ENCODE data around the gene ZPR1. TPM values are rescaled to one million over a fixed set of nuclear protein-coding genes. Genes with fewer than 3 reads are reported as not detected.
A peak's percentile ranks its signal among the peaks of the same experiment; 100 is the strongest.

The ZPR1 gene
- total and polyA plus RNA-seq, 2 experiments from 2014 or later = 30.8 to 76.8 TPM

DNA sequence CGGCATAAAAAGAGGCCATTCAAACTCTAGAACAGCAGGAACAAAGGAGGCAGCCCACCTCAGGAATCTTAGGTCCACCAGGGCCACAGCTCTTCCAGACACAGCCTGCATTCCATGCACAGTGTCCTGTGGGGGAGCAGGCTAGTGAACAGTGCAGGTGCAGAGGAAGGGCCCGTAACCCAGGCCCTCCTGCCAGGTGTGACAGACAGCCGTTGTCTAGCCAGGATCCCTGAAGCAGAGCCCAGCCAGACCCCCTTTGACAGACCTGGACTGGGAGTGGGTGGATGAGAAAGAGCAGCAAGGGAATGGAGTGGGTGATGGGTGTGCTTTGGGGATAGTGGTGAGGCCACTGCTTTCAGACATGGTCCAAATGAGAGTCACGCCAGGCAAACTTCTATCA is 1.2 kb upstream of the ZPR1 start:
- Histone ChIP-seq H2AFZ (no peak overlapping the region), H3K9ac (no peak overlapping the region), H4K20me1 (ENCODE audit: insufficient read depth) (no peaks in the 10 kb centered on the region), H3K4me2 (ENCODE audit: unreplicated experiment) (no peak overlapping the region), H3K27ac (no peak overlapping the region), H3K27me3 (replicated peaks; ENCODE audit: insufficient read depth) (no peaks in the 10 kb centered on the region), H3K9me2 (ENCODE audit: insufficient read depth) (no peaks in the 10 kb centered on the region), H3K4me3 (no peak overlapping the region), H3K36me3 (ENCODE audit: low read depth) (peaks cover 21% of the 10 kb centered on the region), H3K9me3 (ENCODE audit: low read depth) (no peaks in the 10 kb centered on the region), H3F3A (ENCODE audit: insufficient read depth) (peaks cover 20% of the 10 kb centered on the region), H3K4me1 (ENCODE audit: insufficient read depth) (peaks cover 33% of the 10 kb centered on the region), H3K79me2 (ENCODE audit: insufficient read depth) (peaks cover 33% of the 10 kb centered on the region)
- WGBS, 2 experiments (ENCODE audit: low coverage in 1 of 2, low lambda C conversion rate in 2 of 2, missing lambda C conversion rate in 2 of 2) = 84 to 86% methylated on average over 4 of the region's 4 CpGs
- TF ChIP-seq EZH2 (IDR thresholded peaks at IDR 0.05; ENCODE audit: insufficient read depth, poor library complexity, severe bottlenecking) (no peak), EZH2phosphoT487 (IDR thresholded peaks at IDR 0.05; ENCODE audit: insufficient read depth, low read depth) (no peak)
- no peak for DNase-seq
- in situ Hi-C loops (cut with MboI) = loop anchor here (10.0 kb wide), 1 partner anchor 316 kb away; no protein-coding TSS in a partner anchor

DNA sequence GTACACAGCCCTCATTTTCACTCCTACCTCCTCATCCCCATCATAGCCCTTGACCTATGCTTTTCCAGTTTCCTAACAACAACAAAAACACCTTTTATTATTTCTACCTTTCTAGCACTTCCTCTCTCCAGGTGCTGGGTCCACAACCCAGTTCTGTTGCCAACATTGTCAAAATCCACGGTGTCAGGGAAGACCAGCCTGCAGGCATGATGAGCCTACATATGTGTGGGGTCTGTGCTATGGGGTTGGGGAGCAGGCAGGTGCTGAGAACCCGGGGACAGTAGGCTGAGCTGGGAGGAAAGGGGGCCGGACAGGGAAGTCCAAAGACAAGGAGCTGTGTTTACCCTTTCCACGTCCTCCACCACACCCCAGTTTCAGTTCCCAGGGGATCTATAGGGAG is 711 bp upstream of the ZPR1 start:
- Histone ChIP-seq H3K27ac (peak overlapping the region; percentile 82), H2AFZ (peak overlapping the region; percentile 95), H3K36me3 (ENCODE audit: low read depth) (peaks cover 26% of the 10 kb centered on the region), H3K4me1 (ENCODE audit: insufficient read depth) (peaks cover 29% of the 10 kb centered on the region), H3K27me3 (replicated peaks; ENCODE audit: insufficient read depth) (no peaks in the 10 kb centered on the region), H3K4me2 (ENCODE audit: unreplicated experiment) (peak overlapping the region; percentile 96), H4K20me1 (ENCODE audit: insufficient read depth) (no peaks in the 10 kb centered on the region), H3K9ac (peak overlapping the region; percentile 95), H3F3A (ENCODE audit: insufficient read depth) (peaks cover 16% of the 10 kb centered on the region), H3K9me2 (ENCODE audit: insufficient read depth) (no peaks in the 10 kb centered on the region), H3K79me2 (ENCODE audit: insufficient read depth) (peaks cover 33% of the 10 kb centered on the region), H3K9me3 (ENCODE audit: low read depth) (no peaks in the 10 kb centered on the region), H3K4me3 (peak overlapping the region; percentile 97)
- in situ Hi-C loops (cut with MboI) = loop anchor here (10.0 kb wide), 1 partner anchor 316 kb away; no protein-coding TSS in a partner anchor
- WGBS, 2 experiments (ENCODE audit: low coverage in 1 of 2, low lambda C conversion rate in 2 of 2, missing lambda C conversion rate in 2 of 2) = 48 to 67% methylated on average over 4 of the region's 4 CpGs
- no peak for DNase-seq
- TF ChIP-seq EZH2phosphoT487 (IDR thresholded peaks at IDR 0.05; ENCODE audit: insufficient read depth, low read depth) (no peak), EZH2 (IDR thresholded peaks at IDR 0.05; ENCODE audit: insufficient read depth, poor library complexity, severe bottlenecking) (no peak)

DNA sequence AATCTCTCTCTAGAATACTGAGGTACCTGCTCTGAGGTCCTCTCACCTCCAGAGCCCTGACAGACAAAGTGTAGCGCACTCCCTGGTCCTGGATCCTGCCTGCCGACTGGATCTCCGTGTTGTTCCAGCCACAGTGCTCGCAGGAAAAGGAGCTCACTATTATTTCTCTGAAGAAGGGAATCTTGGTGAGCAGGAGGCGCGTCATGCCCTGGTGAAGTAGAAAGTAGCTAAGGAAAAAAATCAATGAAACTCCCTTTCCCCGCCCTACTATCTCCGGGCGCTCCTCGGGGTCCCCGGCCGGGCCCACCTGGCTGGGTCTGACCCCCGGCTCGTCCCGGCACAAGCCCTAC is 412 bp downstream of the ZPR1 start:
- WGBS, 2 experiments (ENCODE audit: low coverage in 1 of 2, low lambda C conversion rate in 2 of 2, missing lambda C conversion rate in 2 of 2) = 1 to 3% methylated on average over 15 of the region's 15 CpGs
- Histone ChIP-seq H3K4me2 (ENCODE audit: unreplicated experiment) (peak overlapping the region; percentile 96), H2AFZ (peak overlapping the region; percentile 95), H3K36me3 (ENCODE audit: low read depth) (peaks cover 36% of the 10 kb centered on the region), H3K4me3 (peak overlapping the region; percentile 97), H3K9ac (peak overlapping the region; percentile 95), H4K20me1 (ENCODE audit: insufficient read depth) (no peaks in the 10 kb centered on the region), H3F3A (ENCODE audit: insufficient read depth) (peaks cover 6% of the 10 kb centered on the region), H3K27ac (peak overlapping the region; percentile 82), H3K9me2 (ENCODE audit: insufficient read depth) (no peaks in the 10 kb centered on the region), H3K27me3 (replicated peaks; ENCODE audit: insufficient read depth) (no peaks in the 10 kb centered on the region), H3K9me3 (ENCODE audit: low read depth) (no peaks in the 10 kb centered on the region), H3K4me1 (ENCODE audit: insufficient read depth) (peaks cover 22% of the 10 kb centered on the region), H3K79me2 (ENCODE audit: insufficient read depth) (peaks cover 33% of the 10 kb centered on the region)
- in situ Hi-C loops (cut with MboI) = loop anchor here (10.0 kb wide), 1 partner anchor 317 kb away; no protein-coding TSS in a partner anchor
- peak; percentile 71 for DNase-seq
- no peak for TF ChIP-seq EZH2 (IDR thresholded peaks at IDR 0.05; ENCODE audit: insufficient read depth, poor library complexity, severe bottlenecking)
- TF ChIP-seq EZH2phosphoT487 (IDR thresholded peaks at IDR 0.05; ENCODE audit: insufficient read depth, low read depth) = no peak

DNA sequence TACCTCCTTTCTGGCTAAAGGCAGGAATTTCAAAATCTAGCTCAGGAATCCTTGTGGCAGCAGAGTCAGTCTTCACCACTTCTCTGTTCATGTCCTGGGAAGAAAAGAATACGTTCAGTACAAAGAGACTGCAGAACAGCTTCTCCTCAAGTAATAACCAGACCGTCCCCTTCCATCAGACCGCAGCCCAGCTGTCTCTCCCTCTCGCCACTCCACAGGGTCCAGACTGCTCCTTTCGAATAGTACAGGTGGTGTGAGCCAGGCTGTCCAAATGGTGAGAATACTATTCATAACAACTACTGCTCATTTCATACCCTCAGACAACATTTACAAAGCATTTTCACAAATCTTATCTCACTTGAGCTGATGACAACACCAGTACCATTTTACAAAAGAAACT is 857 bp downstream of the ZPR1 start:
- Histone ChIP-seq H3K9ac (peak overlapping the region; percentile 95), H3K9me3 (ENCODE audit: low read depth) (no peaks in the 10 kb centered on the region), H3K4me3 (peak overlapping the region; percentile 97), H3K27ac (peak overlapping the region; percentile 82; the same call in 1 of the 2 replicates), H3K9me2 (ENCODE audit: insufficient read depth) (no peaks in the 10 kb centered on the region), H4K20me1 (ENCODE audit: insufficient read depth) (no peaks in the 10 kb centered on the region), H3K36me3 (ENCODE audit: low read depth) (peaks cover 41% of the 10 kb centered on the region), H3K79me2 (ENCODE audit: insufficient read depth) (peaks cover 33% of the 10 kb centered on the region), H3K4me1 (ENCODE audit: insufficient read depth) (peaks cover 18% of the 10 kb centered on the region), H2AFZ (0 out of 2 replicates have a peak overlapping the region, but pooled peaks have one; percentile 95), H3F3A (ENCODE audit: insufficient read depth) (peaks cover 1% of the 10 kb centered on the region; the same call in 1 of the 2 replicates), H3K27me3 (replicated peaks; ENCODE audit: insufficient read depth) (no peaks in the 10 kb centered on the region), H3K4me2 (ENCODE audit: unreplicated experiment) (peak overlapping the region; percentile 96)
- DNase-seq = no peak
- TF ChIP-seq EZH2phosphoT487 (IDR thresholded peaks at IDR 0.05; ENCODE audit: insufficient read depth, low read depth) (no peak), EZH2 (IDR thresholded peaks at IDR 0.05; ENCODE audit: insufficient read depth, poor library complexity, severe bottlenecking) (no peak)
- in situ Hi-C loops (cut with MboI) = loop anchor here (10.0 kb wide), 1 partner anchor 318 kb away; no protein-coding TSS in a partner anchor
- 55 to 60% methylated on average over 5 of the region's 5 CpGs for WGBS, 2 experiments (ENCODE audit: low coverage in 1 of 2, low lambda C conversion rate in 2 of 2, missing lambda C conversion rate in 2 of 2)
